GM19438 (cell line): ENCODE results near the gene IL21R.

Experiments
- ATAC-seq: cut with Tn5 transposase; IDR thresholded peaks from one replicate; pipeline ENCODE4 v1.9.1; 2021; ENCODE audit warnings: low read depth; ENCODE audit not compliant: unreplicated experiment

The IL21R gene

DNA sequence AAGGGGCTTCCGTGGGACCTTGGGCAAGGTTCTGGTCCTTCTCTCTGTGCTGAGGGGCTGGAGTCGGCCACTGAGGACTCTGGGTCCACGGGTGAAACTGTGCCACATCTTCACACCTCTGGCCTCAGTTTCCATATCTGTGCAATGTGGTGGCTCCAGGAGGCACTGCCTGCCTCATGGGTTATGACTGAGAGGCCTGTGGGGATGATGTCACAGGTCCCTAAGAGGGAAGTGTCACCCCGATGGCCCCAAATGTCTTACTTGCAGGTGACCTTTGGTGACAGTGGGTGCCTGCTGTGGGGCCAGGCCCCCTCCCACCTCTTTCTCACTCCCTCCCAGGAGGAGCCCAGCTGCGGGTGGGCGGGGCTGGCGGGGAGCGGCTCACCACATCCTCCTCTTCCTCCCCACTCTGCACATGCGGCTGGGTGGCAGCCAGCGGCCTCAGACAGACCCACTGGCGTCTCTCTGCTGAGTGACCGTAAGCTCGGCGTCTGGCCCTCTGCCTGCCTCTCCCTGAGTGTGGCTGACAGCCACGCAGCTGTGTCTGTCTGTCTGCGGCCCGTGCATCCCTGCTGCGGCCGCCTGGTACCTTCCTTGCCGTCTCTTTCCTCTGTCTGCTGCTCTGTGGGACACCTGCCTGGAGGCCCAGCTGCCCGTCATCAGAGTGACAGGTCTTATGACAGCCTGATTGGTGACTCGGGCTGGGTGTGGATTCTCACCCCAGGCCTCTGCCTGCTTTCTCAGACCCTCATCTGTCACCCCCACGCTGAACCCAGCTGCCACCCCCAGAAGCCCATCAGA lies at the start of gene IL21R:
Gene IL21R (plus strand): TSS at position 407 of the 801 bp plus-strand sequence. CDS start 27,898 bp downstream, outside the sequence.
- ATAC-seq = peak; percentile 46

DNA sequence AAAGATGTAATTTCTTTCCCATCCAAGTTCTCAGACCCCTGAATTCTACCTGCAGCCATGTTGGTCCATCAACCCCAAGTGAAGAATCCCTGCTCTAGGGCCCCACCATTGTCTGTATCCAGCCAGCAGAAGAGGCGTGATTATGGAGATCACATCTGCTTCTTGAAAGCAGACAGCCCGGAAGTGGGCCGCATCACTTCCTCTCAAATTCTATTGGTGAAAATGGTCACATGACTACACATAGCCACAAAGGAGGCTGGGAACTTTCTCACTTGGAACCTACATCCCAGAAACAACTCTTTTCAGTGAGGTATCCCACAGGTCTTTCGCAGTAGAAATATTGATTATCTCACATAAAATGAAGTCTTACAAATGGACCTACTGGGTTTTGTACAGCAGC lies 48.1 kb upstream of the IL21R start:
- no peak for ATAC-seq

DNA sequence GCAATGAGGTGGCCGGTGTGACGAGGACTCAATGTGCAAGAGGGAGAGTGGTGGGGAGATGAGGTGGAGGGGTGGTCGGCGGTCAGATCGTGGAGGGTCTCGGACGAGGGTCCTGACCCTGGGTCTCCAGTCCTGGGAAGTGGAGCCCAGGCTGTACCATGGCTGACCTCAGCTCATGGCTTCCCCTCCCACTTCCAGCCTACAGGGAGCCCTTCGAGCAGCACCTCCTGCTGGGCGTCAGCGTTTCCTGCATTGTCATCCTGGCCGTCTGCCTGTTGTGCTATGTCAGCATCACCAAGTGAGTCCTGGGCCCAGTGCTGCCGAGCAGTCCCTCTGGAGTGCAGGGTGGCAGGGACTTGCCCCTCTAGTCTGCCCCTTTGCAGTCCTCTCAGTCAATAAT lies 46.4 kb upstream of the IL21R start:
- no peak for ATAC-seq

DNA sequence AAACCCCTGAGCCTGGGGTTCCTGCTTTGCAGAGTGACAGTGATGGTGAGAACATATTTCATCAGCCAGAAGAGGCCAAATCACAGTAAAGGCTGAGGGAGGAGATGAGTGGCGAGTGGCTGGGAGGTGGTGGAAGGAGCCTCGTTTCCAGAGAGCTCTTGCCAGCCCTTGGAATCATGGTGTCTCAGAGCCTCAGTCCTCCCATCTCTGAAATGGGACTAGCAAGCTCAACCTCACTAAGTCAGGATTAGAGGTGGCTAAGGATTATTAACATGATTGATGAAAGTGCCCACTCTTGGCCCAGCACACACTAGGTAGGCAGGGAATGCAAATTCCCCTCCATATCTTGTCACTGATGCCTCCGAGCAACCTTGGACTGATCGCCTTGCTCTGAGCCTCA lies 45.2 kb upstream of the IL21R start:
- ATAC-seq = no peak

DNA sequence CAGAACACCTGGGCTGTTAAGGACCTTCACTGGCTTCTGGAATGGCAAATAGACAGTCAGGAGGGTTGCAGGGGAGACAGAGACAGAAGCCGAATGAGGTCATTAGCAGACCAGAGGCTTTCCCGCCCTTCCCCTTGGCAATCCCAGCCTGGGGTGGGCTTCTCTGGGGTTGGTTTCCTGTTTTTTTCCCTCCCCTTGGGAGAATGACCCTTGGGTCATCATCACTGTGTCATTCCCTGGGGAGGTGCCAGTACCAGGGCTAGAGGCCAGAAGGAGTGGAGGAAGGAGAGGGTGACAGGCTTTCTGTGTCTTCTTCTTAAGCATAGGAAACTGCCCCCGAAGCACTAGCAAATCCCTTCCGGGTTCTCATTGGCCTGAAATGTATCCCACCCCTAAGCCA lies 42.9 kb upstream of the IL21R start:
- no peak for ATAC-seq

DNA sequence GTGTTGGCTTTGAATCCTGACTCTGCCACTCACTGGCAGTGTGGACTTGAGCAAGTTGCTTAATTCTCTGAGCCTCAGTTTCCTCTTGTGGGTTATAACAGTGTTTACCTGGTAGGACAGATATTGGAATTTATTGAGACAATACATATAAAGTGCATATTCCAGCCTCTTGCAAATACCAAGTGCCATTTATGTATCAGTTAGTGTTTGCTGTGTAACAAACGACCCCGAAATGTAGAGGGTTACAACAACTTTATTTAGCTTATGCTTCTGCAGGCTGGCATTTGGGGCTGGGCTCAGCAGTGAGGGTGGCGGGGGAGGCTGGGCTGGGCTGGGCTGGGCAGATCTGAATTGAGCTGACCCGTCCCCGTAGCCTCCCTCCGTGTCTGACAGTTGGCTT lies 42.4 kb upstream of the IL21R start:
- no peak for ATAC-seq

DNA sequence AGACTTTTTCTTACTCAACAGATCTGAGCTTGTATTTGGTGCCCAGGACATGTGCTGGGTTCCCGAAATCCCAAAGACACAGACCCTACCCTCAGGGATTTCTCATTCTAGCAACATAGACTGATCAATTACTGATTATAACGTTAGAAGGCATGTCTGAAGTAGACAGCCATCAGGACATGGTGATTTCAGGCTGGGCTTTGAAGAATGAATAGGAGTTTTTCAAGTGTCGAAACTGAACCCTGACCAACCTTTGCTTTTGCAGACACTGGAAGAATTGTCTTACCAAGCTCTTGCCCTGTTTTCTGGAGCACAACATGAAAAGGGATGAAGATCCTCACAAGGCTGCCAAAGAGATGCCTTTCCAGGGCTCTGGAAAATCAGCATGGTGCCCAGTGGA lies 40.0 kb upstream of the IL21R start:
- ATAC-seq = no peak

DNA sequence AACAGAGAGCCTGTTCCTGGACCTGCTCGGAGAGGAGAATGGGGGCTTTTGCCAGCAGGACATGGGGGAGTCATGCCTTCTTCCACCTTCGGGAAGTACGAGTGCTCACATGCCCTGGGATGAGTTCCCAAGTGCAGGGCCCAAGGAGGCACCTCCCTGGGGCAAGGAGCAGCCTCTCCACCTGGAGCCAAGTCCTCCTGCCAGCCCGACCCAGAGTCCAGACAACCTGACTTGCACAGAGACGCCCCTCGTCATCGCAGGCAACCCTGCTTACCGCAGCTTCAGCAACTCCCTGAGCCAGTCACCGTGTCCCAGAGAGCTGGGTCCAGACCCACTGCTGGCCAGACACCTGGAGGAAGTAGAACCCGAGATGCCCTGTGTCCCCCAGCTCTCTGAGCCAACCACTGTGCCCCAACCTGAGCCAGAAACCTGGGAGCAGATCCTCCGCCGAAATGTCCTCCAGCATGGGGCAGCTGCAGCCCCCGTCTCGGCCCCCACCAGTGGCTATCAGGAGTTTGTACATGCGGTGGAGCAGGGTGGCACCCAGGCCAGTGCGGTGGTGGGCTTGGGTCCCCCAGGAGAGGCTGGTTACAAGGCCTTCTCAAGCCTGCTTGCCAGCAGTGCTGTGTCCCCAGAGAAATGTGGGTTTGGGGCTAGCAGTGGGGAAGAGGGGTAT lies 39.3 kb upstream of the IL21R start:
- ATAC-seq = no peak

DNA sequence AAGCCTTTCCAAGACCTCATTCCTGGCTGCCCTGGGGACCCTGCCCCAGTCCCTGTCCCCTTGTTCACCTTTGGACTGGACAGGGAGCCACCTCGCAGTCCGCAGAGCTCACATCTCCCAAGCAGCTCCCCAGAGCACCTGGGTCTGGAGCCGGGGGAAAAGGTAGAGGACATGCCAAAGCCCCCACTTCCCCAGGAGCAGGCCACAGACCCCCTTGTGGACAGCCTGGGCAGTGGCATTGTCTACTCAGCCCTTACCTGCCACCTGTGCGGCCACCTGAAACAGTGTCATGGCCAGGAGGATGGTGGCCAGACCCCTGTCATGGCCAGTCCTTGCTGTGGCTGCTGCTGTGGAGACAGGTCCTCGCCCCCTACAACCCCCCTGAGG lies 38.7 kb upstream of the IL21R start:
- ATAC-seq = no peak

DNA sequence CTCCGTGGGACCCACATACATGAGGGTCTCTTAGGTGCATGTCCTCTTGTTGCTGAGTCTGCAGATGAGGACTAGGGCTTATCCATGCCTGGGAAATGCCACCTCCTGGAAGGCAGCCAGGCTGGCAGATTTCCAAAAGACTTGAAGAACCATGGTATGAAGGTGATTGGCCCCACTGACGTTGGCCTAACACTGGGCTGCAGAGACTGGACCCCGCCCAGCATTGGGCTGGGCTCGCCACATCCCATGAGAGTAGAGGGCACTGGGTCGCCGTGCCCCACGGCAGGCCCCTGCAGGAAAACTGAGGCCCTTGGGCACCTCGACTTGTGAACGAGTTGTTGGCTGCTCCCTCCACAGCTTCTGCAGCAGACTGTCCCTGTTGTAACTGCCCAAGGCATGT lies 38.2 kb upstream of the IL21R start:
- no peak for ATAC-seq

DNA sequence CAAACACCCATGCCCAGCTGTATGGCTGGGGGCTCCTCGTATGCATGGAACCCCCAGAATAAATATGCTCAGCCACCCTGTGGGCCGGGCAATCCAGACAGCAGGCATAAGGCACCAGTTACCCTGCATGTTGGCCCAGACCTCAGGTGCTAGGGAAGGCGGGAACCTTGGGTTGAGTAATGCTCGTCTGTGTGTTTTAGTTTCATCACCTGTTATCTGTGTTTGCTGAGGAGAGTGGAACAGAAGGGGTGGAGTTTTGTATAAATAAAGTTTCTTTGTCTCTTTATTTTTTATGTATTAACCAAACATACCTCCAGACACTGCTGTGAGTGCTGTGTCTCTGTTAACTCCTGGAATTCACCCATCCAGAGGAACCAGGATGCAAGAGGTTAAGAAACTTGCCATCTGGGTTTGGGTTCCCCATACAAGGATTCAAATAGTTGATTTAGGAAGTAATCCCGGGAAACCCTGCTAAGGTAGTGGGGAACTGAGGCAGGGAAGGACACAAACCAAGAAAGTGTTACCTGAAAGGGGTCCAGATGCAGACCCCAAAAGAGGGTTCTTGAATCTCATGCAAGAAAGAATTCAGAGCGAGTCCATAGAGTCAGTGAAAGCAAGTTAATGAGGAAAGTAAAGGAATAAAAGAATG lies 37.4 kb upstream of the IL21R start:
- ATAC-seq = no peak

DNA sequence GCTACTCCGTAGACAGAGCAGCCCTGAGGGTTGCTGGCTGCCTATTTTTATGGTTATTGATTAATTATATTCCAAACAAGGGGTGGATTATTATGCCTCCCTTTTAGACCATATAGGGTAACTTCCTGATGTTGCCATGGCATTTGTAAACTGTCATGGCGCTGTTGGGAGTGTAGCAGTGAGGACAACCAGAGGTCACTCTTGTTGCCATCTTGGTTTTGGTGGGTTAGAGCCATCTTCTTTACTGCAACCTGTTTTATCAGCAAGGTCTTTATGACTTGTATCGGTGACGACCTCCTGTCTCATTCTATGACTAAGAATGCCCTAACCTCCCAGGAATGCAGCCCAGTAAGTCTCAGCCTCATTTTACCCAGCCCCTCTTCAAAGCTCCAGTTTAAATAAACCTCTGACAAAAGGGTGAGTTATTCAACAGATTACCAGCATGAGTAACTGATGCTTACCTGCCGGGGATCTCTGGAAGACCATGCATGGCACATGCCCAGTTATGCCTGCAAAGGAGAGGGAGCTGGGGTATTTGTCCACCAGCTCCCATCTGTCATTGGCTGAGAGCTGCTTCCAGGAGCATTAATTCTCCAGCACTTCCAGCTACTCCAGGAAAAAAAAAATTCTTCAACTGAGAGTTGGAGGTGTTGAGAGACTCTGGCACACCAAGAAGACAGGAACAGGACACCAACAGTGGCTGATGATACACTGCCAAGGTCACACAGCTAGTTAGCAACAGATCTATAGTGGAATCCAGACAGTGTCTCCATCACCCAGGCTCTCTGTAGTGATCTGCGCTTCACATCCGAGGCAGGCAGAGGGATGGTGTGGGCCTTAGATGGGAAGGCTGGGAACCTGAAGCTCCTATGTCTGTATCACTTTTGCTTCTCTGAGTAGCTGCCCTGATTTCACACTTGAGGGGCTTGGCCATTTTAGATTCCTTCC lies 36.6 kb upstream of the IL21R start:
- ATAC-seq = no peak

DNA sequence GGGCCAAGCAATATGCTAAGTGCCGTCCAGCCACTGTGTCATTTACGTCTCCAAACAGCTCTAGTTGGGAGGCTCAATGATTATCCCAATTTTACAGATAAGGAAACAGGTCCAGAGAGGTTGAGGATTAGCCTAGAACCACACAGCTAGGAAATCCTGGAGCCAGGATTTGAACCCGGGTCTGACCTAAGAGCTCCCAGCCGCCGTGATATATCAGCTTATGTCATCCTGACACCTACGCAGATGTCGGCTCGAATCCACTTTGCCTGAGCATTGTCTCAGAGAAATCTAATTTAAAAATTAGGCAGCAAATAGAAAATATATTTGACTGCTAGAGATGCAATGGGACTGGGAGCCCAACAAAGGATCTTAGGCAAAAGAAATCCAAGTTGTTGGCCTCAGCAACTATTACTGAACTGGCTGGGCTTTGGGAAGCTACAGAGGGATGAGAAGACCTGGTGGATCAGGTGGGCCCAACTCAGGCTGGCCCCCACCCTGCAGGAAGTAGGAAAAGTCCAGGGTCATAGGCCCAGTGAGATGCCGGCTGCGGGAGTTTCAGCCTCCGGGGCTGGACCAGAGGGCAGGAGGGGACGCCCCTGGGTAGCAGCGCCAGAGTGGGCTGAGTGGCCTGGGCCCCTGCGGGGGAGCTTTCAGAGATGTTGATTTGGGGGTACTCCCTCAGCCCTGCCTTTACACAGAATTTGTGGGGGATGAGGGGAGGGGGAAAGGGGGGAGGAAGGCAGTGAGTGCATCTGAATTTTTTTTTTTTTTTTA lies 35.1 kb upstream of the IL21R start:
- ATAC-seq = no peak

DNA sequence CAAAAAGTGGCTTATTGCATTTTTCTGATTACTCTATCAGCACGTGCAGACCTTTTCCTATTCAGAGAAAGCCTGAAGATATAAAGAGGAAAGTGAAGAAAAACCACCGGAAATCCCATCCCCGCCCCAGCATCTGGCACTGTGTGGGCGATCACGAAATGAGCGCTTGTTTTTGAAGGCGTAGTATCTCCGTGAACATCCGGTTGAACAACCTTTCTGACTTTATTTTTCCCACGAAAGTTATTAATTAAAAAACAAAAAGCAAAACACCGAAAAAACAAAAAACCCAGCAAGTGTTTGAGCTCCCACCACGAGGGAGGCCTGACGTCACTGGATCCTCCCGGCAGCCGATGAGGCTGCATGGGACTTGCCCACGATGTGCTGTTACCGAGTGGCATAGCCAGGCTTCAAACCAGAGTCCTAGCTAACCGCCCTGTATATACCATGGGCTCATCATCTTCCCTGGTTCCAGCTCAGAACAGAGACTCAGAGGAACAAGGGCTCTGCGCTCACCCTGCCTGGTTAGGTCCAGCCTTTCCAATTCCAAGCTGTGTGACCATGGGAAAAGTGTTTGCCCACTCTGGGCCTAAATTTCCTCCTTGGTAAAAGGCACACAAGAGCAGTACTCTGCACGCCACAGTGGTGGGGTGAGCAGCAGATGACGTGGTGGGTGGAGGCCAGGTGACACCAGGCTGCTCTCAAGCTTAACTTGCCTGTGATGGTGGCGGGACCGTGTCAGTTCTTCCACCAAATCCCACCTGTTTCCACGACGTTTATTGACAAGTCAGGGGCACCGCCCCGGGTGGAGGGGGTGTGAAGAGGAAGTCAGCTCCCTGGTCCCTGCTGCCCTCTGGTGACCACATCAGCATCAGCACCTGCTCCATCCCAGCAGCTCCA lies 34.3 kb upstream of the IL21R start:
- ATAC-seq = peak; percentile 71

DNA sequence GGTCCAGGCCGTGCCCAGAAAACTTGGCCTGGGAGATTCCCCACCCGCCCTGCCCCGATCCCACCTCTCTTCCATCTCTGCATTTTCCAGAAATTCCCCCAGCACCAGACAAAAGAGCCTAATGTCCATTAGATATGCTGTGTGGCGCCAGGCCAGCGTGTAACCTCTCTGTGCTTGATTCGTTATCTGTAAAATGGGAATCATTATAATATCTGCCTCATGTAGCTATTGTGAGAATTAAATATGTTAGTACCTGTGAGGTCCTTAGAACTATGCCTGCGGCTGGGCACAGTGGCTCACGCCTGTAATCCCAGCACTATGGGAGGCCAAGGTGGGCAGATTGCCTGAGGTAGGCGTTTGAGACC lies 33.6 kb upstream of the IL21R start:
- ATAC-seq = no peak

DNA sequence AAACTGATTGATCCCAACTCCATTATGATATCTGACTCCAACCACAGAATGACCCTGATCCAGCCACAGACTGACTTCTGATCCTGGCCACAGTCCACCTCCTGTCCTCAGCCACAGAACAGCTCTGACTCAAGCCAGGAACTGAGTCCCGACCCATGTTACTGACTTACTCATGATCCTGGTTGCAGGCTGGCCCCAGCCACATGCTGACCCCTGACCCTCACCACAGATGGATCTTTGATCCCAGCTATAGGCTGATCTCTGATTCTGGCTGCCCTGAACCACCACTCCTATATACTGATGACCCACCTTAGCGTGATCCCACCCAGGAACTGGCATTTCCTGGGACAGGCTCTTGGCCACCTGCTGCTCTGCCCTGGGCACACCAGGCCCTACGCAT lies 32.2 kb upstream of the IL21R start:
- no peak for ATAC-seq

DNA sequence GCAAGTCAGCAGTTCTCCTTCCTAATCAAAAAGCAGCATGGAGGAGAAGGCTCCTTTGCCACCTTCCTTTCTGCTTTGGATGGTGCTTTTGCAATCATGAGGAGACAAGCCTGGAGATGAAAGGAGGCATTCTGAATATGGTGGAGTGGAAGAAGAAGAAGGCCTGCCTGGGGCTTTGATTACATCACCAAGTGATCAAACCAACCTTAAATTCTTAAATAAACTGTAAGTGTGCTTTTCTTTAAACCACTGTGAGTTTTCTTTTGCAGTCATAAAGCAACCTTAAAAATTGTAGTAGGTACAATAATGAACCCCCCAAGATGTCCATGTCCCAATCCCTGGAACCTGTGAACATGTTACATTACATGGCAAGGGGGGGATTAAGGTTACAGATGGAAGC lies 31.7 kb upstream of the IL21R start:
- no peak for ATAC-seq

DNA sequence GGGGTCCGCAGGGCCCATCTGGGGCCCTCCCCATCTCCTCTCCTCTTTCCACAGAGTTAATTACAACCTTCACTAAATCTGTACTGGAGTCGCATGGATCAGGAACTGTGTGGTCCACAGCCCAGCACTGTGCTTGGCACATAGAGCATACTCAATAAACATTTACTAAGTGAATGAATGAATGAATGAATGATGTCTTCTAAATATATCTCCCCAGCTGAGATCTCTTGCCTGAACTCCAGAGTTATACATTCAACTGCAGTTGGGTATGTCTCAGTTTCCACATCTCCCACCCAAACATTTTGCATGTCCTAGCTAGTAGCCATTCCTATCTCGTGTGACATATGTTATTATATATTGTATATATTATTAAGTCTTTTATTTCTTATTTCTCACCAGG lies 28.7 kb upstream of the IL21R start:
- no peak for ATAC-seq

DNA sequence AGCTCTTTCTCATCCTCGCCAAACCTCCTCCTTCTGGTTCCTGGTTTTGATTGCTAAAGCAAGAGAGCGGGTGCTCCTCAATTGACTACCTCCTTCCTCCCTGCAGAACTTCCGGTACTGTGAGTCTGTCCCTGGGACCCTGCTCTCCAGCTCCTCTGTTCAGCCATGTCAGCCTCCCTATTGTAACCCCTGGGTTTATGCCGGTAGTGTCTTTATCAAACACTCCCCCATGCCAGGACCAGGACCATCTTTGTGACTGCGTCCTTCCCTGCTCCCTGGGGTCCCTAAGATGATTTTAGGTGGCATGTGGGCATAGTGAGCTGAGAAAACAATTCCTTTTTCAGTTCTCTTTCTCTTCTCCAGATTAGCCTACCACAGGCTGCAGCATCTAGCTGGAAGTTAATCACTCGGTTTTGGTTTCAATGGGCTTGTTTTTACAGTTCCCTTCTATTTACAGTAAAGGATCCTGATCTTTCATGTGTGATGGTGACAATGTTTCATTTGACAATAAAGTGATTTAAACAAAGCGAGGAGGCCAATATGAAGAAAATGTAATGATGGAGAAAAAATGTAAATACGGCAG lies 27.7 kb upstream of the IL21R start:
- ATAC-seq = peak; percentile 44
